SIG-M5 (cell line): ENCODE data around the gene PRKAR1B.

Experiments
- DNase-seq: peaks from one replicate; lab custom pipeline; 2025; lab: John Stamatoyannopoulos, UW

The PRKAR1B gene

GRCh38 chr7:509426-510130, 217.5 kb downstream of the PRKAR1B start:
- no peak for DNase-seq

GRCh38 chr7:508461-509170, 218.5 kb downstream of the PRKAR1B start:
- no peak for DNase-seq

- no peak for DNase-seq
Measured at GRCh38 chr7:507623-508300, 219.3 kb downstream of the PRKAR1B start.

- DNase-seq = no peak
Measured at GRCh38 chr7:506921-507622, 220.0 kb downstream of the PRKAR1B start.

- no peak for DNase-seq
Measured at GRCh38 chr7:506391-506831, 220.7 kb downstream of the PRKAR1B start.

GRCh38 chr7:505171-505570, 221.9 kb downstream of the PRKAR1B start:
- DNase-seq = no peak

GRCh38 chr7:504221-505111, 222.6 kb downstream of the PRKAR1B start:
- no peak for DNase-seq

GRCh38 chr7:503575-504111, 223.4 kb downstream of the PRKAR1B start:
- DNase-seq = no peak

- DNase-seq = no peak
Measured at GRCh38 chr7:502296-502695, 224.8 kb downstream of the PRKAR1B start.

- no peak for DNase-seq
Measured at GRCh38 chr7:501526-501925, 225.6 kb downstream of the PRKAR1B start.

- no peak for DNase-seq
Measured at GRCh38 chr7:500521-501420, 226.3 kb downstream of the PRKAR1B start.

GRCh38 chr7:499853-500485, 227.1 kb downstream of the PRKAR1B start:
- DNase-seq = no peak
